Measurements from ENCODE around the gene PGAM2.

Gene PGAM2

GRCh38 chr7:44085546-44085945, 20.2 kb upstream of the PGAM2 start:
- no peak for DNase-seq (ENCODE audit: low read depth in 2 of 2)

- no peak for DNase-seq (ENCODE audit: low read depth in 2 of 2)
These were observed 19.3 kb upstream of the PGAM2 start for GRCh38 chr7:44084701-44085100.

GRCh38 chr7:44083796-44084195, 18.4 kb upstream of the PGAM2 start:
- DNase-seq (ENCODE audit: low read depth in 2 of 2) = no peak

- DNase-seq (ENCODE audit: low read depth in 2 of 2) = peak; percentile 92 to 98
These were observed 17.3 kb upstream of the PGAM2 start for GRCh38 chr7:44082541-44083207.

GRCh38 chr7:44081266-44081748, 15.9 kb upstream of the PGAM2 start:
- DNase-seq (ENCODE audit: low read depth in 2 of 2) = no peak

- no peak for DNase-seq (ENCODE audit: low read depth in 2 of 2)
These were observed 15.4 kb upstream of the PGAM2 start for GRCh38 chr7:44080686-44081265.

GRCh38 chr7:44080118-44080517, 14.8 kb upstream of the PGAM2 start:
- no peak for DNase-seq (ENCODE audit: low read depth in 2 of 2)

GRCh38 chr7:44079331-44080021, 14.1 kb upstream of the PGAM2 start:
- no peak for DNase-seq (ENCODE audit: low read depth in 2 of 2)

- DNase-seq (ENCODE audit: low read depth in 2 of 2) = no peak
These were observed 13.2 kb upstream of the PGAM2 start for GRCh38 chr7:44078521-44078920.

- no peak for DNase-seq (ENCODE audit: low read depth in 2 of 2)
These were observed 12.3 kb upstream of the PGAM2 start for GRCh38 chr7:44077681-44078091.

GRCh38 chr7:44077061-44077460, 11.7 kb upstream of the PGAM2 start:
- DNase-seq (ENCODE audit: low read depth in 2 of 2) = no peak

GRCh38 chr7:44076101-44076895, 10.9 kb upstream of the PGAM2 start:
- DNase-seq (ENCODE audit: low read depth in 2 of 2) = no peak

- no peak for DNase-seq (ENCODE audit: low read depth in 2 of 2)
These were observed 10.1 kb upstream of the PGAM2 start for GRCh38 chr7:44075296-44076075.

- no peak for DNase-seq (ENCODE audit: low read depth in 2 of 2)
These were observed 9.0 kb upstream of the PGAM2 start for GRCh38 chr7:44074349-44074695.

- DNase-seq (ENCODE audit: low read depth in 2 of 2) = peak; percentile 46 to 51
These were observed 8.4 kb upstream of the PGAM2 start for GRCh38 chr7:44073664-44074348.

GRCh38 chr7:44072364-44073231, 7.2 kb upstream of the PGAM2 start:
- DNase-seq (ENCODE audit: low read depth in 2 of 2) = no peak

- DNase-seq (ENCODE audit: low read depth in 2 of 2) = no peak
These were observed 6.5 kb upstream of the PGAM2 start for GRCh38 chr7:44071726-44072363.

GRCh38 chr7:44068054-44068453, 2.7 kb upstream of the PGAM2 start:
- DNase-seq (ENCODE audit: low read depth in 2 of 2) = no peak

Measured in activated CD8-positive, alpha-beta memory T cell treated with anti-CD3 and anti-CD28 coated beads for 4 hours (primary cell).